PC-3 (cell line): ENCODE results near the gene ITPR3.

Experiments used
- CTCF ChIP-seq: fragments of 300-600 bp; sonication (generic); conservative IDR thresholded peaks from 2 replicates; pipeline ENCODE4 v1.5.1; 2017; ENCODE audit warnings: antibody characterized with exemption, low read depth, mild to moderate bottlenecking, low read length
- EZH2 ChIP-seq: fragments of 300-600 bp; sonication (generic); IDR thresholded peaks from one replicate; pipeline ENCODE4 v1.6.1; 2017; ENCODE audit warnings: antibody characterized with exemption, mild to moderate bottlenecking, low read length; ENCODE audit not compliant: unreplicated experiment

GRCh38 chr6:33683051-33683571, 62.0 kb downstream of the ITPR3 start:
- no peak for TF ChIP-seq CTCF
- TF ChIP-seq EZH2 = no peak
